Prostate gland (tissue), 2 donors: ENCODE measurements around the gene PROM1.

Experiments used
- POLR2A ChIP-seq: fragments of 450-650 bp; IDR thresholded peaks from one replicate; pipeline ENCODE4 v1.6.1; 2016; ENCODE audit warnings: antibody characterized with exemption, mild to moderate bottlenecking
- POLR2AphosphoS5 ChIP-seq: sonication (generic); formaldehyde crosslinking; IDR thresholded peaks from one replicate; pipeline ENCODE4 v1.6.1; 2017; ENCODE audit warnings: antibody characterized with exemption
- TF ChIP-seq, protein P1 (sequence below), 4 experiments: fragments of 200-600 bp in 2 of 4; fragments of 450-650 bp in 2 of 4; sonication (generic) in 2 of 4; IDR thresholded peaks; 1 replicate in 3 of 4; 2 replicates in 1 of 4; pipeline ENCODE4 v1.5.1; 2016 to 2019; ENCODE audit warnings: antibody characterized with exemption in 4 of 4, mild to moderate bottlenecking in 2 of 4, moderate library complexity in 2 of 4

DNA sequence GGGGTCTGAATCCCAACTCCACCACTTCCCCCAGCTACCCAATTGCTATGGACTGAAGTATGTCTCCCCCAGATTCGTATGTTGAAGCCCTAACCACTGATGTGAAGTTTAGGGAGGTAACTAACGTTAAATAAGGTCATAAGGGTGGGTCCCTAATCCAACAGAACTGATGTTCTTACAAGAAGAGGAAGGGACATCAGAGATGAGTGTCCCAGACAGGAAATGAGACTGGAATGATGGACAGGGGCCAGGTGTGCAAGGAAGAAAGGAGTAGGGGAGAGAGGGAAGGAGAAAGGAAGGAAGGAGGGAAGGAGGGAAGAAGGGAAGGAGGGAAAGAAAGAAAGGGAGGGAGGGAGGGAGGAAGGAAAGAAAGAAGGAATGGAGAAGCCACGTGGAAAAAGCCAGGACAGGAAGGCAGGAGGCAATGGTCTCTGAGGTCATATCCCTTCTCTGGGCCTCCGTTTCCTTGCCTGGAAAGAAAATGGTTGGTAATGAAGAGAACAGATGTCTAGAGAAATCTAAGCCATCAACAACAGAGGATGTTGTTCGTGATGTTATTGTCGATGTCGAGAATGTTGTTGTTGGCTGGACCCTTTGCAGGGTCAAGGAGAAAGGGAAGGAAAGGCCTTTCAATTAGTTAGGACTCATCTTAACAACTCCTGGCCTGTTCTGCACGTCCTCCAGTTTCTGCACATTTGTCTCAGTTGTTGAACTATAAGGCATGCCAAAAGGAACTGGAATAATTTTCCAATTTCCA lies 61.8 kb downstream of the PROM1 start:
- TF ChIP-seq, protein P1, sequence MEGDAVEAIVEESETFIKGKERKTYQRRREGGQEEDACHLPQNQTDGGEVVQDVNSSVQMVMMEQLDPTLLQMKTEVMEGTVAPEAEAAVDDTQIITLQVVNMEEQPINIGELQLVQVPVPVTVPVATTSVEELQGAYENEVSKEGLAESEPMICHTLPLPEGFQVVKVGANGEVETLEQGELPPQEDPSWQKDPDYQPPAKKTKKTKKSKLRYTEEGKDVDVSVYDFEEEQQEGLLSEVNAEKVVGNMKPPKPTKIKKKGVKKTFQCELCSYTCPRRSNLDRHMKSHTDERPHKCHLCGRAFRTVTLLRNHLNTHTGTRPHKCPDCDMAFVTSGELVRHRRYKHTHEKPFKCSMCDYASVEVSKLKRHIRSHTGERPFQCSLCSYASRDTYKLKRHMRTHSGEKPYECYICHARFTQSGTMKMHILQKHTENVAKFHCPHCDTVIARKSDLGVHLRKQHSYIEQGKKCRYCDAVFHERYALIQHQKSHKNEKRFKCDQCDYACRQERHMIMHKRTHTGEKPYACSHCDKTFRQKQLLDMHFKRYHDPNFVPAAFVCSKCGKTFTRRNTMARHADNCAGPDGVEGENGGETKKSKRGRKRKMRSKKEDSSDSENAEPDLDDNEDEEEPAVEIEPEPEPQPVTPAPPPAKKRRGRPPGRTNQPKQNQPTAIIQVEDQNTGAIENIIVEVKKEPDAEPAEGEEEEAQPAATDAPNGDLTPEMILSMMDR (IDR thresholded peaks at IDR 0.05), result no peak
- TF ChIP-seq POLR2AphosphoS5 (no peak), POLR2A (no peak)
